ENCODE data around the gene MAPK9. TPM values are rescaled to one million over a fixed set of nuclear protein-coding genes. Genes with fewer than 3 reads are reported as not detected.

MAPK9 gene
- total RNA-seq, 2 experiments from 2014 or later, result 19.9 to 42.1 TPM

DNA sequence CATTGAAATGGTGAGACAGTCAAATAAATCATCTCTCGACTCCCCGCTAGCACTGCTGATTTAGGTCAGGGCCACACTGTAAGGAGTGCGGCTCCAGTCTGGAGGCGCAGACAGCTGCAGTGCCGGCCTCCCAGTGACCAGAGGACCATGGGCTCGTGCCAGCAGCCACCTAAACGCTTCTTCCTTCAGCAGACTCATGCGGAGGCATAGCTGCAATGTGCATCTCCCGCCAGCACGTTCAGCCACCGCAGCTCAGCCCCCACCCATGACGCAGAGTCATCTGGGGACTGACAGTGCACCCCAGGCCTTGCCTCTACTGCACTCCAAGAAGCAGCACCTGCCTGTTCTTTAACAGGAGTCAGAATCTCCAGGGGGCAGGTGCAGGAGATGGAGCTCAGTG lies 13.6 kb upstream of the MAPK9 start:
- no peak overlapping the region for H2AFZ ChIP-seq (ENCODE audit: low read length)
- no TSS peak for BruUV-seq (replicated peaks)
- no peak overlapping the region for H3K4me3 ChIP-seq (ENCODE audit: low read depth, low read length, poor library complexity, severe bottlenecking)
- ChIA-PET CTCF (ENCODE audit: unreplicated experiment) (no interaction called here), POLR2A (no interaction called here)
- H3K36me3 ChIP-seq (ENCODE audit: insufficient read depth, low read length), result no peaks in the 10 kb centered on the region
- intact Hi-C loops (cut with micrococcal nuclease; ENCODE audit: unreplicated experiment), result no loop called here
- TF ChIP-seq EZH2phosphoT487 (IDR thresholded peaks at IDR 0.05; ENCODE audit: borderline replicate concordance, low read depth, low read length), result no peak
- TF ChIP-seq, protein P1, sequence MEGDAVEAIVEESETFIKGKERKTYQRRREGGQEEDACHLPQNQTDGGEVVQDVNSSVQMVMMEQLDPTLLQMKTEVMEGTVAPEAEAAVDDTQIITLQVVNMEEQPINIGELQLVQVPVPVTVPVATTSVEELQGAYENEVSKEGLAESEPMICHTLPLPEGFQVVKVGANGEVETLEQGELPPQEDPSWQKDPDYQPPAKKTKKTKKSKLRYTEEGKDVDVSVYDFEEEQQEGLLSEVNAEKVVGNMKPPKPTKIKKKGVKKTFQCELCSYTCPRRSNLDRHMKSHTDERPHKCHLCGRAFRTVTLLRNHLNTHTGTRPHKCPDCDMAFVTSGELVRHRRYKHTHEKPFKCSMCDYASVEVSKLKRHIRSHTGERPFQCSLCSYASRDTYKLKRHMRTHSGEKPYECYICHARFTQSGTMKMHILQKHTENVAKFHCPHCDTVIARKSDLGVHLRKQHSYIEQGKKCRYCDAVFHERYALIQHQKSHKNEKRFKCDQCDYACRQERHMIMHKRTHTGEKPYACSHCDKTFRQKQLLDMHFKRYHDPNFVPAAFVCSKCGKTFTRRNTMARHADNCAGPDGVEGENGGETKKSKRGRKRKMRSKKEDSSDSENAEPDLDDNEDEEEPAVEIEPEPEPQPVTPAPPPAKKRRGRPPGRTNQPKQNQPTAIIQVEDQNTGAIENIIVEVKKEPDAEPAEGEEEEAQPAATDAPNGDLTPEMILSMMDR (conservative IDR thresholded peaks at IDR 0.05; ENCODE audit: low read length), result no peak
- H3K27ac ChIP-seq (ENCODE audit: low read depth, low read length, poor library complexity, severe bottlenecking), result no peak overlapping the region
- no peaks in the 10 kb centered on the region for H3K9me2 ChIP-seq (ENCODE audit: insufficient read depth, low read length)
- no peaks in the 10 kb centered on the region for H3K79me2 ChIP-seq (ENCODE audit: insufficient read depth, low read depth, low read length)
- H4K20me1 ChIP-seq (ENCODE audit: insufficient read depth, low read length), result no peaks in the 10 kb centered on the region
- H3K4me1 ChIP-seq (ENCODE audit: insufficient read depth, low read length, poor library complexity, severe bottlenecking), result no peaks in the 10 kb centered on the region
- no peak overlapping the region for H3K4me2 ChIP-seq (ENCODE audit: low read length)
- H3K9me3 ChIP-seq (ENCODE audit: low read length), result no peaks in the 10 kb centered on the region
- no peak for DNase-seq (ENCODE audit: low spot score)

DNA sequence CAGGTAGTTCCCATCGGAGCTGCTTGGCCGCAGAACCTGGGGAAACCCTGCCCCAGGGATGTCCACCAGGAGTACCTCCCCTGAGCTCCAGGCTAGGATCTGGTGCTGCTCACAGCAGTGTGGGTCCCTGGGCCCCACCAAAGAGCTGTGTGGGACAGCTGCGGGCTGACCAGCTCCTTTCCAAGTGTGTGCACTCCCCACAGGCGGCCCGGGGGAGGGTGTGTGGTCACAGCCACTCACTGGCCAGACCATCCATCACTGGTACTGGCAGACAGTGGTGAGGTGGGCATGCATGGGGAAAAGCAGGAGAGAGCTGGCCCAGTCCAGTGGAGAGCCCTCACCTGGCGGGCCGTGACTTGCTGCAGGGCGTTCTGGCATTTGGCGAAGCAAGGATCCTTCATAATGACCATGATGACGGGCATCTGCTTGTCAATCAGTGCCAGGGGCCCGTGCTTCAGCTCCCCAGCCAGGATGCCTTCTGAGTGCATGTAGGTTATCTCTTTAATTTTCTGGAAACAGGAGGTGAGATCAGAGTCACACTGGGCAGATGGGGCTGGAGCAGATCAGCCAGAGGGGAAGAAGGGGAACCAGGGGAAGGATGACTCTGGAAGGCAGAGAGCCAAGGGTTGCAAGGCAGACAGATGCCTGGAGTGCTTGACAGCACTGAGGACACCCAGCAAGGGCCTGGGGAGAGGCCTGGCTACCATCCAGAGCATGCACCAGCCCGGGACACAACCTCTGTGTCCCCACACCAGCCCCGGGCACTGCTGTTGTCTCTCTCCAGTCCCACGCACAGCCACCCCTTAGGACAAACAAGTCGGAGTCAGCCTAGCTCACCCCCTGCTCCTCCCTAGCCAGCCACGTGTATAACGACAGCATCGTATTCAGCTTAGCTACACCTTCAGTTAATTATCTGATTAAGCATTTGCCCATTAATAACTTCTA lies 12.8 kb upstream of the MAPK9 start:
- ChIA-PET CTCF (ENCODE audit: unreplicated experiment) (no interaction called here), POLR2A (no interaction called here)
- H3K36me3 ChIP-seq (ENCODE audit: insufficient read depth, low read length), result no peaks in the 10 kb centered on the region
- H3K4me3 ChIP-seq (ENCODE audit: low read depth, low read length, poor library complexity, severe bottlenecking), result no peak overlapping the region
- intact Hi-C loops (cut with micrococcal nuclease; ENCODE audit: unreplicated experiment), result no loop called here
- no TSS peak for BruUV-seq (replicated peaks)
- H3K4me1 ChIP-seq (ENCODE audit: insufficient read depth, low read length, poor library complexity, severe bottlenecking), result no peaks in the 10 kb centered on the region
- no peaks in the 10 kb centered on the region for H3K9me3 ChIP-seq (ENCODE audit: low read length)
- no peak for TF ChIP-seq EZH2phosphoT487 (IDR thresholded peaks at IDR 0.05; ENCODE audit: borderline replicate concordance, low read depth, low read length)
- TF ChIP-seq, protein P1 (conservative IDR thresholded peaks at IDR 0.05; ENCODE audit: low read length), result no peak
- H3K27ac ChIP-seq (ENCODE audit: low read depth, low read length, poor library complexity, severe bottlenecking), result no peak overlapping the region
- no peak overlapping the region for H2AFZ ChIP-seq (ENCODE audit: low read length)
- no peak overlapping the region for H3K4me2 ChIP-seq (ENCODE audit: low read length)
- no peaks in the 10 kb centered on the region for H3K9me2 ChIP-seq (ENCODE audit: insufficient read depth, low read length)
- no peaks in the 10 kb centered on the region for H3K79me2 ChIP-seq (ENCODE audit: insufficient read depth, low read depth, low read length)
- no peaks in the 10 kb centered on the region for H4K20me1 ChIP-seq (ENCODE audit: insufficient read depth, low read length)
- DNase-seq (ENCODE audit: low spot score), result no peak

DNA sequence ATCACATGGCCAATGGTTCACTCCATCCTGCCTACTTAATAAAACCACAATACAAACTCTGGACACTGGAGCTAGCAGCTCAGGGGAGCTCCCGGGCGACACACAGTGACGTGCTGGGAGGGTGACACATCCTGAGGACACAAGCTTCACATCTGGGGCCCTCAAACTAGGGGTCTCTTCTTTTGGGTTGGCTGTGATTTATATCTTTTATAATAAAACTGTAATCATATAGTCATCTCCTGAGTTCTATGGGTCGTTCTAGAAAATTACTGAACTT lies 12.1 kb upstream of the MAPK9 start:
- no peaks in the 10 kb centered on the region for H3K36me3 ChIP-seq (ENCODE audit: insufficient read depth, low read length)
- no peak overlapping the region for H3K27ac ChIP-seq (ENCODE audit: low read depth, low read length, poor library complexity, severe bottlenecking)
- intact Hi-C loops (cut with micrococcal nuclease; ENCODE audit: unreplicated experiment), result no loop called here
- H3K79me2 ChIP-seq (ENCODE audit: insufficient read depth, low read depth, low read length), result no peaks in the 10 kb centered on the region
- no peak overlapping the region for H3K4me2 ChIP-seq (ENCODE audit: low read length)
- POLR2A ChIA-PET, result interaction anchor here (0.6 kb wide), 1 partner anchor 15 kb away, joined by 3 read pairs; no protein-coding TSS in a partner anchor
- H3K9me3 ChIP-seq (ENCODE audit: low read length), result no peaks in the 10 kb centered on the region
- no peaks in the 10 kb centered on the region for H3K4me1 ChIP-seq (ENCODE audit: insufficient read depth, low read length, poor library complexity, severe bottlenecking)
- BruUV-seq (replicated peaks), result no TSS peak
- no peaks in the 10 kb centered on the region for H4K20me1 ChIP-seq (ENCODE audit: insufficient read depth, low read length)
- H2AFZ ChIP-seq (ENCODE audit: low read length), result no peak overlapping the region
- no peaks in the 10 kb centered on the region for H3K9me2 ChIP-seq (ENCODE audit: insufficient read depth, low read length)
- TF ChIP-seq EZH2phosphoT487 (IDR thresholded peaks at IDR 0.05; ENCODE audit: borderline replicate concordance, low read depth, low read length), result no peak
- TF ChIP-seq, protein P1 (conservative IDR thresholded peaks at IDR 0.05; ENCODE audit: low read length), result no peak
- no peak for DNase-seq (ENCODE audit: low spot score)
- CTCF ChIA-PET (ENCODE audit: unreplicated experiment), result no interaction called here
- H3K4me3 ChIP-seq (ENCODE audit: low read depth, low read length, poor library complexity, severe bottlenecking), result no peak overlapping the region

Measured in OCI-LY7 (cell line).